Measurements from ENCODE around the gene MAGEC3.

DNA sequence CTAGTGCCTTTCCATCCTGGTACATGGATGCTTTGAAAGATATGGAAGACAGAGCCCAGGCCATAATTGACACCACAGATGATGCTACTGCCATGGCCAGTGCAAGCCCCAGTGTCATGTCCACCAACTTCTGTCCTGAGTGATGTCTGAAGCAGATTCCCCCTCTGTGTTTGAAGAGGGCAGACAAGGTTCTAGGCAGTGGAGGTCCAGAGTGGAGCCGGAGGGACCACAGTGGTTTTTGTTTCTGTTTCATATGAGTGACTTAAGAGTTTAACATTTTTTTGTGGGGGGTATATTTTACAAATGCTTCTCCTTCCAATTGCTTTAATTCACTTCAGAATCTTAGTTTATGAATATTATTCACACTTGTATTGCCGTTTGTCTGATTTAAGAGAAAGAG lies 59.6 kb downstream of the MAGEC3 start:
- TF ChIP-seq, protein P1, sequence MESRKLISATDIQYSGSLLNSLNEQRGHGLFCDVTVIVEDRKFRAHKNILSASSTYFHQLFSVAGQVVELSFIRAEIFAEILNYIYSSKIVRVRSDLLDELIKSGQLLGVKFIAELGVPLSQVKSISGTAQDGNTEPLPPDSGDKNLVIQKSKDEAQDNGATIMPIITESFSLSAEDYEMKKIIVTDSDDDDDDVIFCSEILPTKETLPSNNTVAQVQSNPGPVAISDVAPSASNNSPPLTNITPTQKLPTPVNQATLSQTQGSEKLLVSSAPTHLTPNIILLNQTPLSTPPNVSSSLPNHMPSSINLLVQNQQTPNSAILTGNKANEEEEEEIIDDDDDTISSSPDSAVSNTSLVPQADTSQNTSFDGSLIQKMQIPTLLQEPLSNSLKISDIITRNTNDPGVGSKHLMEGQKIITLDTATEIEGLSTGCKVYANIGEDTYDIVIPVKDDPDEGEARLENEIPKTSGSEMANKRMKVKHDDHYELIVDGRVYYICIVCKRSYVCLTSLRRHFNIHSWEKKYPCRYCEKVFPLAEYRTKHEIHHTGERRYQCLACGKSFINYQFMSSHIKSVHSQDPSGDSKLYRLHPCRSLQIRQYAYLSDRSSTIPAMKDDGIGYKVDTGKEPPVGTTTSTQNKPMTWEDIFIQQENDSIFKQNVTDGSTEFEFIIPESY (CRISPR knock-in tag; IDR thresholded peaks at IDR 0.05): no peak
- TF ChIP-seq JUND (IDR thresholded peaks at IDR 0.05; ENCODE audit: borderline replicate concordance, low read depth, low read length): no peak
- TF ChIP-seq JUND (tag; IDR thresholded peaks at IDR 0.05; ENCODE audit: borderline replicate concordance, low read depth, low read length): no peak
- TF ChIP-seq POLR2A (conservative IDR thresholded peaks at IDR 0.05): no peak
- TF ChIP-seq POLR3A (IDR thresholded peaks at IDR 0.05; ENCODE audit: borderline replicate concordance, extremely low read depth, insufficient read depth, insufficient read length): no peak
- TF ChIP-seq MED1 (CRISPR knock-in tag; IDR thresholded peaks at IDR 0.05; ENCODE audit: borderline replicate concordance): no peak
- TF ChIP-seq, protein P2, sequence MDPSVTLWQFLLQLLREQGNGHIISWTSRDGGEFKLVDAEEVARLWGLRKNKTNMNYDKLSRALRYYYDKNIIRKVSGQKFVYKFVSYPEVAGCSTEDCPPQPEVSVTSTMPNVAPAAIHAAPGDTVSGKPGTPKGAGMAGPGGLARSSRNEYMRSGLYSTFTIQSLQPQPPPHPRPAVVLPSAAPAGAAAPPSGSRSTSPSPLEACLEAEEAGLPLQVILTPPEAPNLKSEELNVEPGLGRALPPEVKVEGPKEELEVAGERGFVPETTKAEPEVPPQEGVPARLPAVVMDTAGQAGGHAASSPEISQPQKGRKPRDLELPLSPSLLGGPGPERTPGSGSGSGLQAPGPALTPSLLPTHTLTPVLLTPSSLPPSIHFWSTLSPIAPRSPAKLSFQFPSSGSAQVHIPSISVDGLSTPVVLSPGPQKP (CRISPR knock-in tag; IDR thresholded peaks at IDR 0.05): no peak
- no peak for TF ChIP-seq ZNF785 (CRISPR knock-in tag; IDR thresholded peaks at IDR 0.05)

All from K562 (cell line).